ENCODE measurements around the gene MXI1. TPM values are rescaled to one million over a fixed set of nuclear protein-coding genes. Genes with fewer than 3 reads are reported as not detected.
"Not testable (repeated sequence)": the region's sequence is repeated elsewhere in the genome, so short reads cannot be mapped to it uniquely, and the experiment has no call there.

MXI1 gene
- total and polyA plus RNA-seq, 2 experiments from 2014 or later, result 5.1 to 8.5 TPM

GRCh38 chr10:110244550-110244949 is 37.1 kb downstream of the MXI1 start (continued):
- TF ChIP-seq POLR2AphosphoS5 (IDR thresholded peaks at IDR 0.05; ENCODE audit: low read depth) (no peak), ZNF331 (CRISPR knock-in tag; IDR thresholded peaks at IDR 0.05; ENCODE audit: low read depth) (no peak)

- not testable (repeated sequence) for H3K36me3 Mint-ChIP-seq (ENCODE audit: low read depth); H3K9me2 ChIP-seq (ENCODE audit: insufficient read depth); DNase-seq (ENCODE audit: low spot score); H3F3A ChIP-seq (replicated peaks; ENCODE audit: low read depth); H3K27ac ChIP-seq (ENCODE audit: low read depth); H3K27me3 Mint-ChIP-seq (ENCODE audit: insufficient read depth, low read depth, poor library complexity); H3K36me3 ChIP-seq (ENCODE audit: insufficient read depth); H3K27ac Mint-ChIP-seq; H3K27me3 ChIP-seq (ENCODE audit: insufficient read depth); ATAC-seq; H3K4me3 ChIP-seq; H3K79me2 ChIP-seq (replicated peaks; ENCODE audit: insufficient read depth); H3K4me3 Mint-ChIP-seq; H3K9me3 Mint-ChIP-seq; H2AFZ ChIP-seq; H3K4me2 ChIP-seq; H4K20me1 ChIP-seq (replicated peaks; ENCODE audit: insufficient read depth)
- peaks cover 25% of the 10 kb centered on the region for H3K4me1 ChIP-seq (ENCODE audit: insufficient read depth)
- peaks cover 18% of the 10 kb centered on the region for H3K4me1 Mint-ChIP-seq
Measured at GRCh38 chr10:110247833-110248232, 40.4 kb downstream of the MXI1 start.

GRCh38 chr10:110249489-110249888 is 42.1 kb downstream of the MXI1 start:
- H3K27me3 Mint-ChIP-seq (ENCODE audit: insufficient read depth, low read depth, poor library complexity); H4K20me1 ChIP-seq (replicated peaks; ENCODE audit: insufficient read depth); DNase-seq (ENCODE audit: low spot score); H3K9me3 Mint-ChIP-seq; H3F3A ChIP-seq (replicated peaks; ENCODE audit: low read depth); H3K79me2 ChIP-seq (replicated peaks; ENCODE audit: insufficient read depth); H3K4me3 Mint-ChIP-seq; H3K36me3 ChIP-seq (ENCODE audit: insufficient read depth); ATAC-seq; H2AFZ ChIP-seq; H3K9me2 ChIP-seq (ENCODE audit: insufficient read depth); H3K4me3 ChIP-seq; H3K27ac ChIP-seq (ENCODE audit: low read depth); H3K36me3 Mint-ChIP-seq (ENCODE audit: low read depth); H3K27me3 ChIP-seq (ENCODE audit: insufficient read depth); H3K27ac Mint-ChIP-seq; H3K4me2 ChIP-seq: not testable (repeated sequence)
- peaks cover 13% of the 10 kb centered on the region for H3K4me1 Mint-ChIP-seq
- peaks cover 11% of the 10 kb centered on the region for H3K4me1 ChIP-seq (ENCODE audit: insufficient read depth)

DNA sequence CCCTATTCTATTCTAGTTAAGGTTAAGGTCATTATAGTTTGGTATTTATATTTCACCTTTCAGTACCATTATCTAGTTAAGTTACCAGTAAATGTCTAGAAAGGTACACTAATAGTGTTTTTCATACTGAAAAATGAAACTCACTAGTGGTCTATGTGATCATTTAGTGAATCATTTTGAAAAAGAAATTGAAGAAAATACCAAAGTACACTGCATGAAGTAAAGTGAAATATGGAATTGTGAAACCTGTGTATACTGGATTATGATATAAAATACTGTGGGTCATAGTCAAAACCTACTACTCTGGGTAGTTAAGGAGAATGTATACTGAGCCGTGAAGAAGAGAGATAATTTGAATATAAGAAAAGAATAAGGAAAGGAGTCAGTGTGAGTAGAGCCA is 44.0 kb downstream of the MXI1 start:
- not testable (repeated sequence) for H3K79me2 ChIP-seq (replicated peaks; ENCODE audit: insufficient read depth); H3K36me3 ChIP-seq (ENCODE audit: insufficient read depth); H3K4me3 ChIP-seq; H3K27ac ChIP-seq (ENCODE audit: low read depth); H3K4me2 ChIP-seq; H3K4me1 ChIP-seq (ENCODE audit: insufficient read depth); H2AFZ ChIP-seq; H3K9me3 Mint-ChIP-seq; DNase-seq (ENCODE audit: low spot score); ATAC-seq; H3K9me2 ChIP-seq (ENCODE audit: insufficient read depth); H3K27me3 Mint-ChIP-seq (ENCODE audit: insufficient read depth, low read depth, poor library complexity); H4K20me1 ChIP-seq (replicated peaks; ENCODE audit: insufficient read depth); H3K27ac Mint-ChIP-seq; H3K27me3 ChIP-seq (ENCODE audit: insufficient read depth); H3F3A ChIP-seq (replicated peaks; ENCODE audit: low read depth); H3K4me1 Mint-ChIP-seq; H3K4me3 Mint-ChIP-seq
- H3K36me3 Mint-ChIP-seq (ENCODE audit: low read depth), result peaks cover 12% of the 10 kb centered on the region; the same call in 2 of the 3 replicates

DNA sequence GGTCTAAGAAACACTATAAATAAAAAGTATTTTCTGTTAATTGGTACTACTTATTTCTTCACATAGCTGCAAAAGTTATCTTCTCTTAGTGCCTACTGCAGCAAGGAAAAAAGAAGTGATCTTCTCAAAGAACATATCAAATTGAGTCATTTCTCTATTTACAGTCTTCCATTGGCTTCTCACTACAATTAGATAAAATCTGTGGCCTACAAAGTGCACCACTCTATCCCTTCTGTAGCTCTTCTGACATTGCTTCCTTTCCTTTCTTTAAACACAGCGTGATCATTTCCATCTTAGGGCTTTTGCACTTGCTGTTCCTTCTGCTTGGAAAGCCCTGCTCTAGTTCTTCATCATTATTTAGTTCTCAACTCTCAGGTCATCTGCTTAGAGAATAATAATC is 44.7 kb downstream of the MXI1 start:
- Mint-ChIP-seq H3K27me3 (ENCODE audit: insufficient read depth, low read depth, poor library complexity) (no peaks in the 10 kb centered on the region), H3K36me3 (ENCODE audit: low read depth) (peaks cover 12% of the 10 kb centered on the region; the same call in 2 of the 3 replicates), H3K9me3 (peaks cover 8% of the 10 kb centered on the region; the same call in 2 of the 3 replicates), H3K4me3 (no peak overlapping the region), H3K4me1 (no peaks in the 10 kb centered on the region), H3K27ac (no peak overlapping the region)
- Histone ChIP-seq H3K27me3 (ENCODE audit: insufficient read depth) (no peaks in the 10 kb centered on the region), H3K4me1 (ENCODE audit: insufficient read depth) (no peaks in the 10 kb centered on the region), H3K36me3 (ENCODE audit: insufficient read depth) (no peaks in the 10 kb centered on the region), H3K4me2 (no peak overlapping the region), H3K4me3 (no peak overlapping the region), H2AFZ (no peak overlapping the region), H4K20me1 (replicated peaks; ENCODE audit: insufficient read depth) (no peaks in the 10 kb centered on the region), H3K79me2 (replicated peaks; ENCODE audit: insufficient read depth) (no peaks in the 10 kb centered on the region), H3K27ac (ENCODE audit: low read depth) (no peak overlapping the region), H3F3A (replicated peaks; ENCODE audit: low read depth) (no peaks in the 10 kb centered on the region), H3K9me2 (ENCODE audit: insufficient read depth) (no peaks in the 10 kb centered on the region)
- no peak for TF ChIP-seq STAT1 (IDR thresholded peaks at IDR 0.05; ENCODE audit: unreplicated experiment)
- no peak for TF ChIP-seq JUNB (IDR thresholded peaks at IDR 0.05; ENCODE audit: unreplicated experiment)
- TF ChIP-seq EZH2phosphoT487 (IDR thresholded peaks at IDR 0.05; ENCODE audit: unreplicated experiment), result no peak
- TF ChIP-seq REST (IDR thresholded peaks at IDR 0.05; ENCODE audit: unreplicated experiment), result no peak
- ATAC-seq, result no peak
- DNase-seq (ENCODE audit: low spot score), result no peak

All from GM23338 (cell line).